T-helper 2 cell (primary cell): ENCODE data around the gene MSRB3.

Source experiments
- DNase-seq, 5 experiments: peaks; one replicate each; pipeline versions ENCODE4 v3.0.0 to v3.0.0-alpha.2; 2012 to 2022

The MSRB3 gene

GRCh38 chr12:65327207-65328076, 49.0 kb downstream of the MSRB3 start:
- DNase-seq = no peak

- no peak for DNase-seq
Observed at GRCh38 chr12:65329721-65330120, 51.2 kb downstream of the MSRB3 start.

GRCh38 chr12:65330331-65330730, 51.8 kb downstream of the MSRB3 start:
- no peak for DNase-seq

GRCh38 chr12:65331456-65331855, 53.0 kb downstream of the MSRB3 start:
- no peak for DNase-seq

- DNase-seq = no peak
Observed at GRCh38 chr12:65333649-65334048, 55.2 kb downstream of the MSRB3 start.

- DNase-seq = no peak
Observed at GRCh38 chr12:65334521-65334920, 56.0 kb downstream of the MSRB3 start.

GRCh38 chr12:65335021-65335714, 56.7 kb downstream of the MSRB3 start:
- no peak for DNase-seq

DNA sequence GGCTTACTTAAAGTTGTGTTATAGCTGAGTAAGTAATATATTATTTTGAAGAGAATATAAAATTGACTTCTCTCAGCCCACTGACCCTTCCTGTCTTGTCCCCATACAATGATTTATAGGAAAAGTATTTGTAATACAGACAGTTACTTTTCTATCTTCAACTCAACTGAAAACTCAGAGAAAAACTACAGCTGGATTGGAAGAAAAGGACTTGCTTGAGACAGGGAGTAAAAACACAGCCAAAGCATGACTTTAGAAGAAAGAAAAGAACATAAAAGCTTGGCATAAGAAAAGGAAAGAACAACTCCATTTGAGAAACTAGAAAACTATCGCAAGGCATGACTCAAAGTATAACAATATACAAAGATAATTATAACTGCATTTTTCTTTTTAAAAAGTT, 57.5 kb downstream of the MSRB3 start:
- no peak for DNase-seq

DNA sequence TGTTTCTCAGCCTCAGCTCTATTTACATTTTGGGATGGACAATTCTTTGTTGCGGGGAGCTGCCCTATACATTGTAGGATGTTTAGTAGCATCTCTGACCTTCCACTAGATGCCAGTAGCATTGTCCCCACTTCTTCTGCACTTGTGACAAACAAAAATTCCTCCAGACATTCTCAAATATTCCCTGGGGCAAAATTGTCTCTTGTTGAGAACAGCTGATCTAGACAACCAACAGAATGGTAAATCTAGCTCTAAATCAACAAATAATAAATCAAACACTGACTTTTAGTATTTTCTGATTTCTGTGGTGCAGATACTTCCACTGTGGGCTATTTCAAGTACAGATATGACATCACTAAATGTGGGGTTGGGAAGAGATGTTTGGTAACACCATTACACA, 60.7 kb downstream of the MSRB3 start:
- no peak for DNase-seq

DNA sequence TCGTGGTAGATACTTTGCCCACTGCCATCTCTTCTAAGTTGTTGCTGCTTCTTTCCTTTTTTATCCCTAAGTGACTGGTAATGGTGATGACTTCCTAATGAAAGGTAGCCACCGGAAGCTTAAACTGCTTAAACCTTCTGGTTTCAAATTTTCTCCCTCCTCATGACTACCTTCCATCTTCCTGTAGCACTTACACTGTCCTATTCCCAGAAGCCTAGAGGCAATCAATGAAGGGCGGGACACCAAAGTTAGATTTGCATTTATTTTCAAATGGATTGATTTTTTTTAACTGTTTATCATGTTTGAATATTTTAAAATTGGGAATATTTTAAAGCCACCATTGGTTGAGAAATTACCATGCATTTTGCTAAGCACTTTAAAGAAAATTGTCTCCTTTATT, 64.7 kb downstream of the MSRB3 start:
- no peak for DNase-seq

DNA sequence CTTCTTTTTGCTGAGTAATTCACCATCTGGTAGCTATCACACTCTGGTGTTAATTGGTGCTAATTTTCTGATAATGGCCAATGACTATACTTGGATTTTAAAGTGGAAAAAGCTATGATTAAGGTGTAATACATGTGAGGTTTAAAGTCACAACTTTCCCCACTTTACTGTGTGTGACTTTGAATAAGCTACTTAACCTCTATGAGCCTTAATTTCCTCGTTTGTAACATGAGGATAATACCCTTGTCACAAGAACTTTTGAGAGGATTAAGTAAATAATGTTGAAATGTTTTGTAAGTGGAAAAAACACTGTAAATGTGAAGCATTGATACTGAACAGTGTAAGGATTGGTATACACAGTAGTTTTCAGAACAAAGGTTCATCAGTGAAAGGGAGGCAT, 65.3 kb downstream of the MSRB3 start:
- DNase-seq = no peak

GRCh38 chr12:65355461-65355860, 77.0 kb downstream of the MSRB3 start:
- DNase-seq = no peak

- no peak for DNase-seq
Observed at GRCh38 chr12:65362234-65363031, 84.0 kb downstream of the MSRB3 start.

GRCh38 chr12:65364046-65364445, 85.6 kb downstream of the MSRB3 start:
- DNase-seq = no peak

DNA sequence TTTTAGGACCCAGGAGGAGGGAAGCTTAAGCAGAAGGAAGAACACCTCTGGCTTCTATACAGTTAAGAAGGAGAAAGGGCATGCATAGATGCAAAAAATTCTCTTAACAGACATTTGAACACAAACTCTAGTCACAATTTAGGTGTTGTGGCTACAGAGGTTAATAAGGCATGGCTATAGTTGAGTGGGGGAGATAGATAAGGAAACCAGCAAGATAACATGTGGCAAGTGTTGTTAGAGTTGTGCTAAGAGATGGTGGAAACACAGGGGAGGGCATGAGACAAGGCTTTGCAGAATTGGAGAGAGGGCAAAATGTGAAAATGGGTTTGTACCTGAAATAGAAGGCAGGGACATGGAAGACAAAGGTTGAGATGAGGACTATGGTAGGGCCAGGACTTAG, 88.9 kb downstream of the MSRB3 start:
- DNase-seq = no peak

- DNase-seq = no peak
Observed at GRCh38 chr12:65368055-65368454, 89.6 kb downstream of the MSRB3 start.

GRCh38 chr12:65372574-65372973, 94.1 kb downstream of the MSRB3 start:
- no peak for DNase-seq

- DNase-seq = no peak
Observed at GRCh38 chr12:65384240-65384639, 105.8 kb downstream of the MSRB3 start.

DNA sequence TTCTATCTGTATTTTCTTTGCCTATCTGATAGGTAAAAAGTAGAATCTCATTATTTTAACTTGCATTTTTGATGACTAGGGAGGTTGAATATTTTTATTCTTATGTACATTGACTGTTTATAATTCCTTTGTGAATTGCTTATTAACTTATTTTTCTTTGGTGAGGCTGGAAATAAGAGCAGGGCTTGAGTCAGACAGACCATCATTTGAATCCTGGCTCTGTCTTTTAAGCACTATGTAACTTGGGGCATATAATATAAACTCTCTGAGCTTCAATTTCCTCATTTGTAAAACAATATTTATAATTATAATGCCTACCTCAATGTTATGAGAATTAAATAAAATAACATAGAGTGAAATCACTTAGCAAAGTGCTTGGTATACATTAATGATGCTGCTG, 108.9 kb downstream of the MSRB3 start:
- no peak for DNase-seq

GRCh38 chr12:65389436-65389835, 111.0 kb downstream of the MSRB3 start:
- no peak for DNase-seq

- DNase-seq = no peak
Observed at GRCh38 chr12:65391711-65392110, 113.2 kb downstream of the MSRB3 start.

DNA sequence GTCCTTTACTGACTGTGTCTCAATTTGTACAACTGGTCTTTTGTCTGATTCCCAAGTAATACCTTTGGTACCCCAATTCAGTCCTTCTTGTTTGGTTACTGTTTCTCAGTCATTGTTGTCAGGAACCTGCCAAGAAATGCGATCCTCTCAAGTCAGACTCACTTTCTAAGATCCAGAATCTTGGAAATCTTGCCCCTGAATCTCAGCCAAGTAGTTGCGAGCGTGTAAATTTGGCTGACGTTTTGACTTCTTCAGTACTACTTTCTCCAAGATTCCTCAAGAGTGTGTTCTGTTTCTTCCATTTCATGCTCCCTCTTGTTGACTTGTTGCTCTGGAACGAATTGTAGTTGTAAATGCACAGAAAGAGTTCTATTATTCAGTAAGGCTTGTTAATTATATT, 114.0 kb downstream of the MSRB3 start:
- DNase-seq = no peak

DNA sequence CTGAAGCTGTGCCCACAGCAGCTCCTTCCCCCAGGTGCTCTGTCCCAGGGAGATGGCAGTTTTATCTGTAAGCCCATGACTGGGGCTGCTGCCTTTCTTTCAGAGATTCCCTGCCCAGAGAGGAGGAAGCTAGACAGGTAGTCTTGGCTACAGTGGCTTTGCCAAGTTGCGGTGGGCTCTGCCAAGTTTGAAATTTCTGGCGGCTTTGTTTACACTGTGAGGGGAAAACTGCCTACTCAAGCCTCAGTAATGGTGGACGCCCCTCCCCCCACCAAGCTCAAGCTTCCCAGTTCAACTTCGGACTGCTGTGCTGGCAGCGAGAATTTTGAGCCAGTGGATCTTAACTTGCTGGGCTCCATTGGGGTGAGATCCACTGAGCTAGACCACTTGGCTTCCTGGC, 124.7 kb downstream of the MSRB3 start:
- no peak for DNase-seq
